Prostate gland (tissue), 2 donors: Measurements from ENCODE around the gene NOC4L. TPM values are rescaled to one million over a fixed set of nuclear protein-coding genes. Genes with fewer than 3 reads are reported as not detected.

Source experiments
- DNase-seq: peaks from one replicate; pipeline ENCODE4 v3.0.0-alpha.2; 2019; ENCODE audit warnings: low spot score
- H3K27ac ChIP-seq, 2 donors: fragments of 200-600 bp; sonication (generic); 2 replicates each; pipeline ENCODE4 v1.5.1; 2017 to 2019
- H3K27me3 ChIP-seq: fragments of 200-600 bp; sonication (generic); replicated peaks from 2 replicates; pipeline ENCODE4 v1.5.1; 2019; ENCODE audit not compliant: insufficient read depth
- H3K36me3 ChIP-seq, 2 donors: fragments of 200-600 bp; sonication (generic); 1 replicate in 1 of 2; 2 replicates in 1 of 2; pipeline versions ENCODE4 v1.5.1 to v1.8.1; 2017 to 2019
- H3K4me1 ChIP-seq: fragments of 200-600 bp; sonication (generic); replicated peaks from 2 replicates; pipeline ENCODE4 v1.5.1; 2019
- H3K4me3 ChIP-seq, 2 donors: fragments of 200-600 bp; sonication (generic); 2 replicates each; pipeline ENCODE4 v1.5.1; 2017 to 2019
- H3K9me3 ChIP-seq: fragments of 200-600 bp; sonication (generic); 2 replicates; pipeline ENCODE4 v1.5.1; 2017
- CTCF ChIP-seq, 4 experiments: fragments of 200-600 bp in 2 of 4; fragments of 450-650 bp in 2 of 4; sonication (generic) in 2 of 4; IDR thresholded peaks; 1 replicate in 3 of 4; 2 replicates in 1 of 4; pipeline ENCODE4 v1.5.1; 2016 to 2019; ENCODE audit warnings: antibody characterized with exemption in 4 of 4, mild to moderate bottlenecking in 2 of 4, moderate library complexity in 2 of 4
- POLR2A ChIP-seq: fragments of 450-650 bp; IDR thresholded peaks from one replicate; pipeline ENCODE4 v1.6.1; 2016; ENCODE audit warnings: antibody characterized with exemption, mild to moderate bottlenecking
- POLR2AphosphoS5 ChIP-seq: sonication (generic); formaldehyde crosslinking; IDR thresholded peaks from one replicate; pipeline ENCODE4 v1.6.1; 2017; ENCODE audit warnings: antibody characterized with exemption
- WGBS: methylation state at CpG from one replicate; pipeline ENCODE4 v1.1.5; 2018; 5-methylcytosine and 5-hydroxymethylcytosine counted together
- intact Hi-C: fragments of 100-400 bp; cut with DNase I; formaldehyde crosslinking; loops from one replicate; pipeline ENCODE4 v1.14.2; 2022
- total RNA-seq, 2 donors: library from RNA; depleted of rRNA; stranded (reverse); fragments of >200 nt; gene quantifications; one replicate each; pipeline ENCODE4 v1.1.0, GENCODE V29; 2016

The NOC4L gene
- total RNA-seq, 2 donors from 2014 or later = 12.4 to 32.5 TPM

- intact Hi-C loops = no loop called here
- H3K4me3 ChIP-seq = no peak overlapping the region
- H3K36me3 ChIP-seq = no peaks in the 10 kb centered on the region
- H3K9me3 ChIP-seq = no peaks in the 10 kb centered on the region
- H3K4me1 ChIP-seq = no peaks in the 10 kb centered on the region
- DNase-seq = no peak
- no peaks in the 10 kb centered on the region for H3K27me3 ChIP-seq
- H3K27ac ChIP-seq = no peak overlapping the region
- WGBS = 88% methylated on average over 35 of the region's 35 CpGs
- TF ChIP-seq POLR2AphosphoS5 (no peak), CTCF (IDR thresholded peaks at IDR 0.05) (no peak), POLR2A (no peak)
Observed at GRCh38 chr12:132187646-132188450, 43.6 kb downstream of the NOC4L start.

- H3K9me3 ChIP-seq = no peaks in the 10 kb centered on the region
- DNase-seq = no peak
- no peaks in the 10 kb centered on the region for H3K27me3 ChIP-seq
- no peak overlapping the region for H3K27ac ChIP-seq
- no peak overlapping the region for H3K4me3 ChIP-seq
- TF ChIP-seq CTCF (IDR thresholded peaks at IDR 0.05) (no peak), POLR2AphosphoS5 (no peak), POLR2A (no peak)
- WGBS = 76% methylated on average over 21 of the region's 21 CpGs
- no peaks in the 10 kb centered on the region for H3K4me1 ChIP-seq
- intact Hi-C loops = no loop called here
- H3K36me3 ChIP-seq = no peaks in the 10 kb centered on the region
Observed at GRCh38 chr12:132188451-132188901, 44.2 kb downstream of the NOC4L start.

DNA sequence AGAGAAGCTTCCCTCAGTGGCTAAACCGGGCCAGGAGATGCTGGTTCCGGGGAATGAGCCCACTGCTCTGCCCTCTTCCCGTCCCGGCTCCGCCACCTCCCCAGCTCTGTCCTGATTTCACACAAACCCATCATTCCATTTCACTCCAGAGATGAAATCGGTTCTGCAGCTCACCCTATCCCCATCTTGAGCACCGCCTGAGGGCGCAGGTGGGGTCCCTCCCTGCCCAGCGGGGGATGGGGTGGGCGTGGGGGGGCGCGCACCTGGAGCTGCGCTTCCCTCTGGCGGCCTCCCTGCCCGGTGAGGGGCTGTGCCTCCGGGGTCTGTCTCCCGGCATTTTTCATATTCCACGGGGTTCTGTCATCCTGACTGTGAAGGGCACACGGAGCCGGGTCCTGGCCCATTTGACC, 44.7 kb downstream of the NOC4L start:
- TF ChIP-seq POLR2A (no peak), POLR2AphosphoS5 (no peak), CTCF (IDR thresholded peaks at IDR 0.05) (no peak)
- WGBS = 18% methylated on average over 20 of the region's 20 CpGs
- Histone ChIP-seq H3K36me3 (no peaks in the 10 kb centered on the region), H3K4me3 (peak overlapping the region; percentile 39 to 40), H3K27me3 (no peaks in the 10 kb centered on the region), H3K27ac (peak overlapping the region; percentile 7 to 54), H3K4me1 (no peaks in the 10 kb centered on the region), H3K9me3 (no peaks in the 10 kb centered on the region)
- no peak for DNase-seq
- intact Hi-C loops = no loop called here

GRCh38 chr12:132189378-132190011, 45.2 kb downstream of the NOC4L start:
- H3K27me3 ChIP-seq = no peaks in the 10 kb centered on the region
- intact Hi-C loops = no loop called here
- H3K4me1 ChIP-seq = no peaks in the 10 kb centered on the region
- H3K27ac ChIP-seq = peak overlapping the region; percentile 7 to 54
- TF ChIP-seq POLR2A = peak; percentile 39
- TF ChIP-seq POLR2AphosphoS5 = peak; percentile 63
- no peak for TF ChIP-seq CTCF (IDR thresholded peaks at IDR 0.05)
- peak; percentile 80 for DNase-seq
- peak overlapping the region; percentile 39 to 40 for H3K4me3 ChIP-seq
- H3K9me3 ChIP-seq = no peaks in the 10 kb centered on the region
- H3K36me3 ChIP-seq = no peaks in the 10 kb centered on the region
- WGBS = under 1% methylated on average over 59 of the region's 69 CpGs
